GM12878 (cell line): ENCODE results near the gene SLITRK1. TPM values are rescaled to one million over a fixed set of nuclear protein-coding genes. Genes with fewer than 3 reads are reported as not detected.

ENCODE experiments used
- ATAC-seq: fragments of 200-7000 bp; cut with Tn5 transposase; 3 replicates; pipeline ENCODE4 v1.9.1; 2020; ENCODE audit warnings: mild to moderate bottlenecking, moderate library complexity
- BruUV-seq: library from RNA; stranded (reverse); fragments of 400-500 nt; replicated peaks from 2 replicates; lab custom pipeline; 2021; lab: Mats Ljungman, UMichigan
- CTCF ChIA-PET: fragments of 300-600 bp; sonication (Branson Sonifier 250); formaldehyde crosslinking; extraction: SDS; loops from one replicate; lab custom pipeline; 2021; ENCODE audit warnings: inconsistent platforms; lab: Yijun Ruan, JAX
- POLR2A ChIA-PET: fragments of 350-600 bp; formaldehyde crosslinking; extraction: SDS; loops from one replicate; lab custom pipeline; 2021; ENCODE audit warnings: inconsistent platforms; lab: Charles Lee
- RAD21 ChIA-PET: fragments of 300-600 bp; sonication (Branson Sonifier 250); formaldehyde crosslinking; loops from one replicate; lab custom pipeline; 2023; ENCODE audit warnings: antibody characterized with exemption; ENCODE audit not compliant: unreplicated experiment; lab: Charles Lee
- SMC1A ChIA-PET: fragments of 300-600 bp; sonication (Branson Sonifier 250); formaldehyde crosslinking; loops from one replicate; lab custom pipeline; 2023; ENCODE audit not compliant: unreplicated experiment, uncharacterized antibody; lab: Charles Lee
- DNase-seq: peaks from one replicate; pipeline ENCODE4 v3.0.0-alpha.2; 2011; ENCODE audit warnings: low read depth, low spot score
- FAIRE-seq: peaks from 3 replicates; lab custom pipeline; 2011; peaks lifted over from hg19 to GRCh38; lab: Jason Lieb, UNC
- H2AFZ ChIP-seq: 2 replicates; pipeline ENCODE4 v1.6.0; 2011; ENCODE audit warnings: low read depth, low read length, control low read depth; ENCODE audit not compliant: control insufficient read depth
- H3K27ac ChIP-seq: 2 replicates; pipeline ENCODE4 v1.5.1; 2011; ENCODE audit warnings: control low read depth; ENCODE audit not compliant: control insufficient read depth, insufficient read depth
- H3K27me3 ChIP-seq, 2 experiments: replicated peaks in 1 of 2; 2 replicates each; pipeline versions ENCODE4 v1.6.0 to v1.6.1; 2011; ENCODE audit warnings: low read length in 1 of 2; ENCODE audit not compliant: control insufficient read depth in 2 of 2, insufficient read depth in 2 of 2
- H3K36me3 ChIP-seq, 2 experiments: 2 replicates each; pipeline ENCODE4 v1.5.1; 2011; ENCODE audit warnings: low read length in 1 of 2; ENCODE audit not compliant: control insufficient read depth in 2 of 2, insufficient read depth in 2 of 2
- H3K4me1 ChIP-seq: 2 replicates; pipeline ENCODE4 v1.6.1; 2011; ENCODE audit warnings: mild to moderate bottlenecking, low read length, moderate library complexity, mixed read lengths; ENCODE audit not compliant: control insufficient read depth, insufficient read depth
- H3K4me2 ChIP-seq: 2 replicates; pipeline ENCODE4 v1.6.0; 2011; ENCODE audit warnings: control low read depth; ENCODE audit not compliant: control insufficient read depth, insufficient read depth
- H3K4me3 ChIP-seq: fragments of 200-600 bp; sonication (generic); 2 replicates; pipeline ENCODE4 v1.5.1; 2016
- H3K79me2 ChIP-seq: 2 replicates; pipeline ENCODE4 v1.6.0; 2011; ENCODE audit warnings: low read length; ENCODE audit not compliant: control insufficient read depth, insufficient read depth
- H3K9ac ChIP-seq: 2 replicates; pipeline ENCODE4 v1.8.0; 2011; ENCODE audit warnings: low read length, control low read depth, mixed read lengths; ENCODE audit not compliant: control insufficient read depth, insufficient read depth
- H3K9me3 ChIP-seq: replicated peaks from 3 replicates; pipeline ENCODE4 v1.5.1; 2011; ENCODE audit warnings: mild to moderate bottlenecking, low read length; ENCODE audit not compliant: control insufficient read depth, insufficient read depth
- H4K20me1 ChIP-seq: 2 replicates; pipeline ENCODE4 v1.6.0; 2011; ENCODE audit not compliant: control insufficient read depth, insufficient read depth
- CBFB ChIP-seq: IDR thresholded peaks from 2 replicates; pipeline ENCODE4 v1.6.1; 2016; ENCODE audit warnings: antibody characterized with exemption, low read depth
- EP300 ChIP-seq, 2 experiments: fragments of 150-350 bp in 1 of 2; IDR thresholded peaks; 2 replicates each; pipeline ENCODE4 v1.6.1; 2011 to 2012; ENCODE audit warnings: low read depth in 2 of 2, low read length in 2 of 2, borderline replicate concordance in 1 of 2, improper control_type of control experiment in 1 of 2, inconsistent platforms in 1 of 2; ENCODE audit not compliant: control insufficient read depth in 1 of 2
- FOXM1 ChIP-seq: IDR thresholded peaks from 2 replicates; pipeline ENCODE4 v1.6.1; 2012; ENCODE audit warnings: low read depth, mild to moderate bottlenecking, inconsistent platforms, low read length, moderate library complexity
- KAT2A ChIP-seq: conservative IDR thresholded peaks from 2 replicates; pipeline ENCODE4 v1.6.1; 2011; ENCODE audit warnings: low read depth, low read length; ENCODE audit not compliant: control insufficient read depth
- KDM1A ChIP-seq: fragments of 200-600 bp; sonication (generic); IDR thresholded peaks from 2 replicates; pipeline ENCODE4 v1.6.1; 2016; ENCODE audit warnings: borderline replicate concordance
- MTA3 ChIP-seq: IDR thresholded peaks from 2 replicates; pipeline ENCODE4 v1.6.1; 2012; ENCODE audit warnings: low read length, inconsistent platforms, borderline replicate concordance
- NBN ChIP-seq: fragments of 450-650 bp; IDR thresholded peaks from 2 replicates; pipeline ENCODE4 v1.6.1; 2016
- NFYA ChIP-seq: IDR thresholded peaks from 2 replicates; pipeline ENCODE4 v1.6.1; 2011; ENCODE audit warnings: low read depth, mild to moderate bottlenecking, low read length, improper control_type of control experiment, borderline replicate concordance
- POLR2AphosphoS2 ChIP-seq: IDR thresholded peaks from 2 replicates; pipeline ENCODE4 v1.6.1; 2011; ENCODE audit warnings: low read depth, mild to moderate bottlenecking, low read length, improper control_type of control experiment, moderate library complexity
- POU2F2 ChIP-seq: IDR thresholded peaks from 3 replicates; pipeline ENCODE4 v1.6.1; 2011; ENCODE audit warnings: low read depth, mild to moderate bottlenecking, low read length, borderline replicate concordance
- SKIL ChIP-seq: fragments of 450-650 bp; IDR thresholded peaks from 2 replicates; pipeline ENCODE4 v1.6.1; 2017; ENCODE audit warnings: mild to moderate bottlenecking, low read depth, inconsistent platforms; ENCODE audit not compliant: poor library complexity, severe bottlenecking
- SRF ChIP-seq, 2 experiments: IDR thresholded peaks; 2 replicates each; pipeline ENCODE4 v1.6.1; 2011; ENCODE audit warnings: low read depth in 2 of 2, low read length in 2 of 2, mild to moderate bottlenecking in 1 of 2, moderate library complexity in 1 of 2
- STAT1 ChIP-seq: fragments of 450-650 bp; conservative IDR thresholded peaks from 2 replicates; pipeline ENCODE4 v1.6.1; 2014; ENCODE audit warnings: antibody characterized with exemption, mild to moderate bottlenecking
- YY1 ChIP-seq: IDR thresholded peaks from 2 replicates; pipeline ENCODE4 v1.6.1; 2011; ENCODE audit warnings: low read depth, mild to moderate bottlenecking, low read length
- whole genome bisulfite sequencing: methylation state at CpG from one replicate; pipeline ENCODE4 v1.1.6; 2016; ENCODE audit warnings: low lambda C conversion rate; ENCODE audit not compliant: insufficient replicate concordance, insufficient coverage; ENCODE audit errors: missing lambda C conversion rate; 5-methylcytosine and 5-hydroxymethylcytosine counted together
- in situ Hi-C: fragments of 300-500 bp; cut with MboI; formaldehyde crosslinking; loops from 9 replicates; pipeline ENCODE4 v1.14.3; 2018; ENCODE audit warnings: mixed read lengths
- intact Hi-C: fragments of 100-400 bp; cut with micrococcal nuclease; formaldehyde crosslinking; loops from one replicate; pipeline ENCODE4 v1.14.2; 2022; ENCODE audit not compliant: unreplicated experiment
- polyA plus RNA-seq, 11 experiments: library from polyadenylated mRNA; depleted of rRNA in 4 of 11; unstranded in 6 of 11; stranded (reverse) in 5 of 11; fragments of >200 nt; fragmentation: Nextera tagmentation in 4 of 11; fragmentation: Illumina TruSeq in 1 of 11; extraction: Ambion mirVana in 4 of 11; extraction: Trizol in 1 of 11; gene quantifications; 1 replicate in 1 of 11; 2 replicates in 10 of 11; pipeline versions ENCODE4 v1.2.1 to v1.2.3, GENCODE V29; 2011 to 2016; ENCODE audit warnings: inconsistent platforms in 2 of 11, missing spikeins in 2 of 11, low read depth in 1 of 11
- total RNA-seq, 4 experiments: library from RNA; depleted of rRNA in 3 of 4; stranded (reverse); fragments of >200 nt in 3 of 4; fragmentation: Illumina TruSeq in 1 of 4; extraction: Trizol in 1 of 4; gene quantifications; 2 replicates each; pipeline versions ENCODE4 v1.2.1 to v1.2.3, GENCODE V29; 2013 to 2021

SLITRK1 gene
- total and polyA plus RNA-seq, 10 of the 15 experiments (the other 5 are each of a cell fraction or from before 2014, with no cell fraction given), result 0.03 to 0.78 (median 0.26) TPM

- no peak for FAIRE-seq
- intact Hi-C loops (no loop called here), in situ Hi-C loops (no loop called here)
- SMC1A ChIA-PET, result interaction anchor here (0.6 kb wide), 1 partner anchor 89 kb away, joined by 3 read pairs; no protein-coding TSS in a partner anchor
- Histone ChIP-seq H3K36me3 (no peaks in the 10 kb centered on the region), H3K27ac (no peak overlapping the region), H4K20me1 (no peaks in the 10 kb centered on the region), H3K4me1 (no peaks in the 10 kb centered on the region), H3K4me2 (no peak overlapping the region), H3K4me3 (no peak overlapping the region), H3K27me3 (no peaks in the 10 kb centered on the region), H3K9ac (no peak overlapping the region), H2AFZ (no peak overlapping the region), H3K9me3 (no peaks in the 10 kb centered on the region), H3K79me2 (no peaks in the 10 kb centered on the region)
- WGBS, result 13% methylated on average over 5 of the region's 5 CpGs
- POLR2A ChIA-PET, result no interaction called here
- ATAC-seq, result no peak
- RAD21 ChIA-PET, result no interaction called here
- CTCF ChIA-PET, result no interaction called here
- no peak for TF ChIP-seq CBFB
- TF ChIP-seq STAT1, result no peak
- no peak for TF ChIP-seq NFYA
- no peak for TF ChIP-seq YY1
- BruUV-seq, result no TSS peak
- DNase-seq, result no peak
Measured at GRCh38 chr13:83865161-83866137, 16.8 kb downstream of the SLITRK1 start.

GRCh38 chr13:83853771-83854170, 28.5 kb downstream of the SLITRK1 start:
- Histone ChIP-seq H3K4me2 (no peak overlapping the region), H3K27ac (no peak overlapping the region), H3K36me3 (no peaks in the 10 kb centered on the region), H2AFZ (no peak overlapping the region), H3K27me3 (no peaks in the 10 kb centered on the region), H3K9ac (no peak overlapping the region), H3K79me2 (no peaks in the 10 kb centered on the region), H3K4me3 (no peak overlapping the region), H4K20me1 (no peaks in the 10 kb centered on the region), H3K9me3 (no peaks in the 10 kb centered on the region), H3K4me1 (no peaks in the 10 kb centered on the region)
- in situ Hi-C loops, result no loop called here
- ChIA-PET POLR2A (no interaction called here), RAD21 (no interaction called here), SMC1A (no interaction called here), CTCF (interaction anchor here (0.6 kb wide), 1 partner anchor 1999 kb away, joined by 3 read pairs; no protein-coding TSS in a partner anchor)
- FAIRE-seq, result no peak
- no TSS peak for BruUV-seq
- WGBS, result 35% methylated on average over 3 of the region's 3 CpGs
- no peak for DNase-seq
- intact Hi-C loops, result no loop called here
- no peak for ATAC-seq
- TF ChIP-seq POU2F2 (no peak), SRF (IDR thresholded peaks at IDR 0.05; ENCODE audit: low read depth in 2 of 2, low read length in 2 of 2) (no peak), POLR2AphosphoS2 (no peak), EP300 (IDR thresholded peaks at IDR 0.05; ENCODE audit: borderline replicate concordance in 1 of 2, control insufficient read depth in 1 of 2, low read depth in 2 of 2, low read length in 2 of 2) (no peak), FOXM1 (no peak), KAT2A (no peak), KDM1A (no peak), MTA3 (no peak), SKIL (no peak), NBN (no peak)
